SK-N-SH treated with all-trans-retinoic acid at 6 μM for 48 hours (cell line): ENCODE measurements around the gene PLA2G1B.

ENCODE experiments used
- ARNTL ChIP-seq: fragments of 450-650 bp; formaldehyde crosslinking; IDR thresholded peaks from 2 replicates; pipeline ENCODE4 v1.5.0; 2020; ENCODE audit warnings: low read depth, mild to moderate bottlenecking, moderate library complexity, borderline replicate concordance
- POU6F1 ChIP-seq: fragments of 250-450 bp; sonication (Bioruptor Pico); IDR thresholded peaks from 2 replicates; pipeline ENCODE4 v1.8.0; 2021; ENCODE audit warnings: low read depth, mild to moderate bottlenecking, moderate library complexity, borderline replicate concordance
- RARB ChIP-seq: fragments of 250-450 bp; sonication (Bioruptor Pico); IDR thresholded peaks from 2 replicates; pipeline ENCODE4 v1.8.0; 2021; ENCODE audit warnings: mild to moderate bottlenecking, moderate library complexity
- TSHZ2 ChIP-seq: fragments of 250-450 bp; sonication (Bioruptor Pico); IDR thresholded peaks from 2 replicates; pipeline ENCODE4 v1.5.0; 2020; ENCODE audit warnings: mild to moderate bottlenecking, moderate library complexity
- ZFP3 ChIP-seq: fragments of 250-450 bp; sonication (Bioruptor Pico); IDR thresholded peaks from 2 replicates; pipeline ENCODE4 v1.5.0; 2020; ENCODE audit warnings: mild to moderate bottlenecking, moderate library complexity
- ZNF8 ChIP-seq: fragments of 450-650 bp; formaldehyde crosslinking; IDR thresholded peaks from 2 replicates; pipeline ENCODE4 v1.5.0; 2020; ENCODE audit warnings: mild to moderate bottlenecking, moderate library complexity
- TF ChIP-seq, protein P1 (sequence below): fragments of 250-450 bp; sonication (Bioruptor Pico); IDR thresholded peaks from 2 replicates; pipeline ENCODE4 v1.5.1; 2020; ENCODE audit warnings: low read depth, mild to moderate bottlenecking, moderate library complexity
- TF ChIP-seq, protein P2 (sequence below): fragments of 250-450 bp; sonication (Bioruptor Pico); IDR thresholded peaks from 2 replicates; pipeline ENCODE4 v1.5.1; 2021; ENCODE audit warnings: mild to moderate bottlenecking, moderate library complexity

GRCh38 chr12:120317224-120318105 is 10.1 kb downstream of the PLA2G1B start:
- TF ChIP-seq RARB (CRISPR knock-in tag): no peak
- no peak for TF ChIP-seq ZNF8 (CRISPR knock-in tag)
- TF ChIP-seq, protein P1, sequence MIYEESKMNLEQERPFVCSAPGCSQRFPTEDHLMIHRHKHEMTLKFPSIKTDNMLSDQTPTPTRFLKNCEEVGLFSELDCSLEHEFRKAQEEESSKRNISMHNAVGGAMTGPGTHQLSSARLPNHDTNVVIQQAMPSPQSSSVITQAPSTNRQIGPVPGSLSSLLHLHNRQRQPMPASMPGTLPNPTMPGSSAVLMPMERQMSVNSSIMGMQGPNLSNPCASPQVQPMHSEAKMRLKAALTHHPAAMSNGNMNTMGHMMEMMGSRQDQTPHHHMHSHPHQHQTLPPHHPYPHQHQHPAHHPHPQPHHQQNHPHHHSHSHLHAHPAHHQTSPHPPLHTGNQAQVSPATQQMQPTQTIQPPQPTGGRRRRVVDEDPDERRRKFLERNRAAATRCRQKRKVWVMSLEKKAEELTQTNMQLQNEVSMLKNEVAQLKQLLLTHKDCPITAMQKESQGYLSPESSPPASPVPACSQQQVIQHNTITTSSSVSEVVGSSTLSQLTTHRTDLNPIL (CRISPR knock-in tag): no peak
- TF ChIP-seq, protein P2, sequence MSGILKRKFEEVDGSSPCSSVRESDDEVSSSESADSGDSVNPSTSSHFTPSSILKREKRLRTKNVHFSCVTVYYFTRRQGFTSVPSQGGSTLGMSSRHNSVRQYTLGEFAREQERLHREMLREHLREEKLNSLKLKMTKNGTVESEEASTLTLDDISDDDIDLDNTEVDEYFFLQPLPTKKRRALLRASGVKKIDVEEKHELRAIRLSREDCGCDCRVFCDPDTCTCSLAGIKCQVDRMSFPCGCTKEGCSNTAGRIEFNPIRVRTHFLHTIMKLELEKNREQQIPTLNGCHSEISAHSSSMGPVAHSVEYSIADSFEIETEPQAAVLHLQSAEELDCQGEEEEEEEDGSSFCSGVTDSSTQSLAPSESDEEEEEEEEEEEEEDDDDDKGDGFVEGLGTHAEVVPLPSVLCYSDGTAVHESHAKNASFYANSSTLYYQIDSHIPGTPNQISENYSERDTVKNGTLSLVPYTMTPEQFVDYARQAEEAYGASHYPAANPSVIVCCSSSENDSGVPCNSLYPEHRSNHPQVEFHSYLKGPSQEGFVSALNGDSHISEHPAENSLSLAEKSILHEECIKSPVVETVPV (CRISPR knock-in tag): no peak
- TF ChIP-seq ZFP3: no peak
- TF ChIP-seq POU6F1 (CRISPR knock-in tag): no peak
- TF ChIP-seq ARNTL (CRISPR knock-in tag): no peak
- no peak for TF ChIP-seq TSHZ2
